NCI-H446 treated with DMSO at 0.1 percent for 48 hours (cell line): ENCODE measurements around the gene TCAP.

Experiments used
- DNase-seq: peaks from one replicate; lab custom pipeline; 2025; lab: John Stamatoyannopoulos, UW

TCAP gene

DNA sequence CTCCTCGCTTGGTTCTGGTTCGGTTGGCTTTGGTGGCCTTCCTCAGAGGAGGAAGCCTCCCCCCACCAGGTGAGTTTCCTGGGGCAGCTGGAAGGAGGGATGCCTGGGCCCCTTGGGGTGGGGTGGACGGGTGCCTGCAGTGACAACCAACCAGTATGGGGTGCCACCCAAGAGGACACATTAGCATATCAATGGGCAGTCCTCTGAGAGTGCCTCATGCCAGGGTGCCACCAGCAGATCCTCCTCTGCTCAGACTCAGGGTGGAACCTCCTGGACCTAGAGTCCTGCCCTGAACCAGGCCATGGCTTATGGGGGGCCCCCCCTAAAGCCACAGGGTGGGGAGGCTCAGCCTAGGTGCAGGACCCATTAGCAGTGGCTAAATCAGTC is 35.7 kb upstream of the TCAP start:
- no peak for DNase-seq

DNA sequence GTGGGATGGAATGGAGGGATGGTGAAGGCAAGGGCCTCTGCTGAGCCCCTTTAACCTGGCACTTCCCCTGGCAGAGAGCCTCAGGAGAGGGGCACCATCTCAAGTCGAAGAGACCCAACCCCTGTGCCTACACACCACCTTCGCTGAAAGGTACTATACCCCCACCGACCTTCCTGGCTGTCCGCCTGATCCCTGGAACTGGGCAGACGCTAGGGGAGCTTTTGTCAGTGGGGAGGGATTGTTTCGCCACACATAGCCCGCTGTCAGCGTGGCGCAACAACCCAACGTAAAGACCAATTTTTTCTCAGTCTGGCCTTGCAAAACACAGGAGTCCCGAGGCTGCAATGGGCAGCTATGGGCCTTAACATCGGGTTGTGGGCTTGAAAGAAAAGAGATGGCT is 35.3 kb upstream of the TCAP start:
- no peak for DNase-seq

DNA sequence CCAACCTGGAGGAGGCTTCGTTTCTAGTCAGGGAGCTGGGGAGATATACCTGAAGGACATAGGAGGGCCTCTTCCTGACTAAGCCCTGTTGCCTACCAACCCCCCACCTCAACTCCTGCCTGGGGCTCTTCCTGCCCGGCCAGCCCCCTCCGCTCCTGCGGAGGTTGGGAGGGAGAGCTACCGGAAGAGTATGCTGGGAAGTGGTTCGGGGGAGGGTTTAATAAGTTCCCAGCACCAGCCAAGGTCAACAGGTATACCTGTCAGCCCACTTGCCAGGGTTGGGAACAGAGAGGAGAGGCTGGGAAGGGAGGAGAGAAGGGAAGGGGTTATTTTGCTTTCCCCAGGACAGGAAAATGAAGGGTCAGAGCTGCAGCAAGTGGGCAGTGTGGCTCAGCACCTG is 33.7 kb upstream of the TCAP start:
- no peak for DNase-seq

DNA sequence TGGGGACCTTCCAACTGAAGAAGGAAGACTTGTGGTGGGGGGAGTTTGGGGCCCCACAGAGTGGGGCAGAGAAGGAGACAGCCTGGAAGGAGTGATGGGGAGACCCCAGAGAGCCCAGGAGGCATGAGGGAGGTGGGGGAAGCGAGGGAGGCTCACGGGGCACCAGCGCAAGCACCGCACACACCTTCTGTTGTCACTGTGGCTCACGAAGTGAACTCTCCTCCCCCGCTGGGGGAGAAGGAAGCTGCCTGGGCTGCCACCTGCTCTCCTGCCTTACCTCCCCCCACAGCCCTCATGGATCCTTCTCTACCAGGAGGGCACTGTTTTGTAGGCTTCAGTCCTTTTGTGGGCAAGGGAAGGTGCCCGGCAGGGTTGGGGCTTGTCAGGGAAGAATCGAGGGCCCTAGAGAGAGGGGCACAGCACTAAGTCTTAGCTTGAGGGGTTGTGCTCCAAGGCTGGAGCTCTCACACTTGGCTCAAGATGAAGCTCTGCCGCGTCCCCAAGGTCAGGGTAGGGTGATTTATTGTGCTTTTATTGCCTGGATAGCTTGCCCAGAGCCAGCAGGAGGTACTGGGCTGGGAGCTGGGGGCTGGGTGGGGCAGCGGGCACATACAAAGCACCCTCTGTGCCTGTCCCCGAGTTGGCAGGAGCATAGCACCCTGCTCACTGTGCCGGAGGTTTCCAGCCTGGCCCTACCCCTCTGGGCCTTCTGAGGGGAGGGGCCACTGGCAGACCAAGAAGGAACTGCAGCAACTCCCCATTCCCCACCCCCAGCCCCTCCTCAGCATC is 32.8 kb upstream of the TCAP start:
- no peak for DNase-seq

- no peak for DNase-seq
Observed at GRCh38 chr17:39633570-39634183, 31.5 kb upstream of the TCAP start.

DNA sequence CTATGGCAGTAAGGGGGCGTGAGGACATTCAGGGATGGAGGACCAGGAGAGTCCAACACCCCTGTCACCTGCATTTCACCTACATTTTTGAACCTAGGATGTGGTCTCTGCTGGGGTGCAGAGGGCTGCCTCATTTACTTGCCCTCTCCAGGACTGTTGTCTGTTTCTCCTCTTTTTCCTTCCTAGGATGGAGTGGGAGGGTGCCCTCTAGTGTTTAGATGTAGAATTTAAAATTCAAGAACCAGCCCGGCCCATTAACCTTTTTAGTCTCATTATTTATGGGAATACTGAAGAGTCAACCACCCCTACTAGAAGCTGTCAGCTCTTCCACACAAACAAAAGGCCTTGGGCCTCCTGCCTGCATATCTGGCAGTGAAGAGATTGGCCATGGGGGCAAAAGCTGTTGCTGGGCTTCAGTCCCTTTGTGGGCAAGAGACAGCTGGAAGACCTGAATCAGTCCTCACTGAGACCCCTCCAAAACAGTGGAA is 30.7 kb upstream of the TCAP start:
- no peak for DNase-seq

DNA sequence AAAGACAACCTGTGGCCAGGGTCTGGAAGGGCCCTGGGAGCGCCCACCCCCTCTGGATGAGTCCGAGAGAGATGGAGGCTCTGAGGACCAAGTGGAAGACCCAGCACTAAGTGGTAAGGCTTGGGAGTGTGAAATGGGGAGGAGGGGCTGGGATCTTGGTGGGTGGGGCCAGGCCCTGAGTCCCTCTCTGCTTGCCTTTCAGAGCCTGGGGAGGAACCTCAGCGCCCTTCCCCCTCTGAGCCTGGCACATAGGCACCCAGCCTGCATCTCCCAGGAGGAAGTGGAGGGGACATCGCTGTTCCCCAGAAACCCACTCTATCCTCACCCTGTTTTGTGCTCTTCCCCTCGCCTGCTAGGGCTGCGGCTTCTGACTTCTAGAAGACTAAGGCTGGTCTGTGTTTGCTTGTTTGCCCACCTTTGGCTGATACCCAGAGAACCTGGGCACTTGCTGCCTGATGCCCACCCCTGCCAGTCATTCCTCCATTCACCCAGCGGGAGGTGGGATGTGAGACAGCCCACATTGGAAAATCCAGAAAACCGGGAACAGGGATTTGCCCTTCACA is 29.5 kb upstream of the TCAP start:
- DNase-seq, result no peak

- no peak for DNase-seq
Observed at GRCh38 chr17:39636587-39636926, 28.6 kb upstream of the TCAP start.

DNA sequence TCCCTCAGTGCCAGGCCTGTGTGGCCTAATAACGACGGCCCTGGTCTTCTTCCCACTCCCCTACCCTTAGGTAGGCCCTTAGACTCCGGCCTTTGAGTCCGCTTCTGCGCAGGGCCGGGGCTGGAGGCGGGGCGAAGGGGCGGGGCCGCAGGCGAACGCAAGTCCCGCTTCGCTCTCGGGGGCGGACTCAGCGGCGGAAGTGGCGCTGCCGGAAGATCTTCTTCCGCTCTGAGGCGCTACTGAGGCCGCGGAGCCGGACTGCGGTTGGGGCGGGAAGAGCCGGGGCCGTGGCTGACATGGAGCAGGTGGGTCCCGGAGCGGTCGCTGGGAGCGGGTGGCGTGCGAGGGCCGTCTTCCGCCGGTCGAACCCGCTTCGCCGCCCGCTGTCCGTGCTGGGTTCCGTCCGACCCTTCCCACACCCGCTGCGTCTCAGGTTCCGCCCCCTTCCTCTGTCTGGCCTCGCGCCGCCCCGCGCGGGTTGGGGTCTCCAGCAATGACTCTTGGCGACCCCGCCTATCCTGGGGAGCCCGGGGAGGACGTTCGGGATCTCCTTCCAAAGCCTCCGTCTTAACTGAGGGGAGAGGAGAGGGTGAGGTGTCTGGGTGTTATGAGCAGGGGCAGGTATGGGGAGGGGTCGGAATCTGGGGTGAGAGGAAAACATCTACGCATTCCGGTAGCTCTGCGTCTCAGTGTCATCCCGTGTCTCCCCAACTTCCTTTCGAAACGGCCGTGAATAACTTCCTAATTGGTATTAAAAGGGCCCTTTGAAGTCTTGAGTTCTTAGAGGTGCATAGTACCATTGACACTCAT is 28.0 kb upstream of the TCAP start, which contains the start of gene STARD3:
STARD3 (plus strand) TSS at position 218 of the 810 bp plus-strand sequence. CDS start 16,388 bp downstream, outside the sequence.
- peak; percentile 32 for DNase-seq

DNA sequence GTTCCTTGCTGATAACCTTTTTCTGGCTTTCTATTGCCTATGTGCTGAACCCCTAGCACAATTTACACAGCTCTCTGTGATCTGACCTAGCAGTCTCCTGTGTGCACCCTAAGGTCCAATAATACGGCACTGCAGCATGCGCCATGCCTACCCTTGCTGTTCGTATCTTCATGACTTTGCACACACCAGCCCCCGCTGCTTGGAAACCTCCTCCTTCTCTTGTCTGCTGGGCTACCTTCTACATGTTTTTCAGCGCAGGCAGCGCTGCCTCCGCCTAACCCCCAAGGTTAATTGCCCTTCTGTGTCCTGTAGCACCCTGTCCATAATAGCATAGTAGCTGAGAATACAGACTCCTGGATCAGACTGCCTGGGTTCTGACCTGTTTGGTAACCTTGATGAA is 26.8 kb upstream of the TCAP start:
- no peak for DNase-seq

GRCh38 chr17:39639043-39639442 is 26.1 kb upstream of the TCAP start:
- DNase-seq, result no peak

GRCh38 chr17:39639566-39640458 is 25.3 kb upstream of the TCAP start:
- DNase-seq, result no peak

GRCh38 chr17:39640591-39641031 is 24.5 kb upstream of the TCAP start:
- no peak for DNase-seq

DNA sequence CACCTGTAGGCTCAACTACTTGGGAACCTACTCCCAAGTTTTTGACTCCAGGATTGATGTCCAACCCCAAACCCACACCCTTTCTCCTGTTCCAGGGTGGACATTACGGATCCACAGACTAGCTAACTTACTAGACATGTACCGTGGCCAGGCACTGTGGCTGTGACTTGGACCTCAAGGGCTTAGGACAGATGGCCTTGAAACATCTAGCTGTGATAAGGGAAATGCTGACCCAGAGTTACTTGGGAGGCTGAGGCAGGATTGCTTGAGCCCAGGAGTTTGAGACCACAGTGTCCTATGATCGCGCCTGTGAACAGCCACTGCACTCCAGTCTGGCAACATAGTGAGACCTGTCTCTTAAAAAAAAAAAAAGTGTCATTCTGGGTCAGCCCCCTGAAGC is 24.1 kb upstream of the TCAP start:
- no peak for DNase-seq

DNA sequence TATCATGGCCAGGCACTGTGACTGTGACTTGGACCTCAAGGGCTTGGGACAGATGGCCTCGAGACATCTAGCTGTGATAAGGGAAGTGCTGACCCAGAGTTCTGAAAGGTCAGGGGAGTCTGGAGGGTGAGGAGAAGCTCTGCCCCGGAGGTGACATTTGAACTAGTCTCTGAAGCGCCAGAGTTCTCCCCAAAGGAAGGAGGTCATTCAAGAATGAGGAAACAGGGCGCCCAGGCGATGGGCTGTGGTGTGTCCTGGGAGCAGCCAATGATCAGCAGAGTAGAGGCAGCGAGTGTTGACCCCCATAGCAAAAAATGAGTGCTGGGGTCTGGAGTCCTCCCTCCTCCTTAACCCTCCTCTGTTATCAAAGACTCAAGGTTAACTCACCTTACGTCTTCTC is 23.3 kb upstream of the TCAP start:
- DNase-seq, result no peak

DNA sequence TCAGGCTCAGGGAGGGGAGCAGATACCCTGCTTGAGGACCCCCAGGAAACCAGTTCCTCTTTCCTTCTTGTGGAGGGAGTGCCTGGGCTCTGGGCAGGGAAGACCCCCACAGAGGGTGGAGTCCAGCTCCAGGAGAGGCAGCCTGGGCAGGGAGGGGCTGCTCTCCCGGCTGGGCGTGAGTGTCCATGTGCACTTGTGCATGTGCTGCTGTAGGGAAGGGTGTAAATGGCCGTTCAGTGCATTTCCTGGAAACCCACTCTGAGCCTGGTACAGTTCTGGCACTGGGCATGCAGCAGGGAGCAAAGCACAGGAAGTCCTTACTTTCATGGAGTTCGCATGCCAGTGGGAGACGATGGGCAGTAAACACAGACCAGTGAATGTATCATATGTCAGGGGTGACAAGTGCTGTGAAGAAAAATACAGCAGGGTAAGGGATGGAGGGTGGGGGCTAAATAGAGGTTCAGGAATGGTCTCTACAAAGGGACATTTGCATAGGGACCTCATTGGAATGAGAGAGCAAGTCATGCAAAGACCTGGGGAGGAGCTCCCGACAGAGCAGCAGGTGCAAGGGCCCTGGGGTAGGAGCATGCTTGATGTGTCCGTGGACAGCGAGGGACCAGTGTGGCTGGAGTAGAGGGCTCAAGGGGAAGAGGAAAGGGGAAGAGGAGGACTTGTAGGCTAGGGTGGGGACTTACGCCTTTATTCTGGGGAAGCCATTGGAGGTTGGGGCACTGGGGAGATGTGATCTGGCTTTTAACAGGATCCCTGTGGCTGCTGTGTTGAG is 22.7 kb upstream of the TCAP start:
- no peak for DNase-seq

DNA sequence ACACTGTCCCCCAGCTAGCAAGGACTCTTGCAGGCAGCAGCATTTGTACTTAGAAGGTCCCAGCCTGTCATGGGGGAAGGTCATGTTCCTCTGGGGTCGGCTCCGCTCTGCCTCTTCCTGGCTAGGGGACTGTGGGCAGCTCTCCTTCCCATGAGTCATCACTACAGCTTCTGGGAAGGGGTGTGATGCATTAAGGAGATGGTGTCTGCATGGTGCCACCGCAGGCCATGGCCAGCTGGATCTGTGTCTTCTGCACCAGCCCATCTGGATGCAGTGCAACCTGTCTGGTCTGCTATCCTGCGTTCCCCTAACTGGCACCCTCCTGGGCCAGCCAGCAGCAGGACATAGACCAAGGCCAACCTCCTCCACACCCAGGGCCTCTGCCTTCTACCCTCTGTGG is 21.9 kb upstream of the TCAP start:
- no peak for DNase-seq

- DNase-seq, result no peak
Observed at GRCh38 chr17:39647256-39647655, 17.9 kb upstream of the TCAP start.

GRCh38 chr17:39648616-39649366 is 16.4 kb upstream of the TCAP start:
- DNase-seq, result no peak

- no peak for DNase-seq
Observed at GRCh38 chr17:39650121-39650579, 15.0 kb upstream of the TCAP start.
